ENCODE results near the gene PNMA1.

GRCh38 chr14:73719791-73720190, 5.6 kb upstream of the PNMA1 start:
- TF ChIP-seq POLR2A (IDR thresholded peaks at IDR 0.05; ENCODE audit: low read length) (no peak), GATA1 (IDR thresholded peaks at IDR 0.05; ENCODE audit: low read depth, low read length) (no peak)

Measured in erythroblast (primary cell).